NCI-H526 (cell line): Measurements from ENCODE around the gene COL6A3.
"Not testable (repeated sequence)": the region's sequence is repeated elsewhere in the genome, so short reads cannot be mapped to it uniquely, and the experiment has no call there.

Source experiments
- DNase-seq, 2 experiments: peaks; one replicate each; lab custom pipeline; 2025; lab: John Stamatoyannopoulos, UW

Gene COL6A3

GRCh38 chr2:237418300-237418699 lies 4.3 kb upstream of the COL6A3 start:
- no peak for DNase-seq

- DNase-seq: no peak
Observed at GRCh38 chr2:237412988-237413776, 782 bp downstream of the COL6A3 start.

- no peak for DNase-seq
Observed at GRCh38 chr2:237412646-237412987, 1.3 kb downstream of the COL6A3 start.

GRCh38 chr2:237411683-237412423 lies 2.1 kb downstream of the COL6A3 start:
- DNase-seq: no peak

- DNase-seq: no peak
Observed at GRCh38 chr2:237411092-237411601, 2.8 kb downstream of the COL6A3 start.

GRCh38 chr2:237409263-237409662 lies 4.7 kb downstream of the COL6A3 start:
- not testable (repeated sequence) for DNase-seq

GRCh38 chr2:237408335-237409000 lies 5.5 kb downstream of the COL6A3 start:
- no peak for DNase-seq

- no peak for DNase-seq
Observed at GRCh38 chr2:237407700-237408099, 6.3 kb downstream of the COL6A3 start.

GRCh38 chr2:237406371-237406895 lies 7.5 kb downstream of the COL6A3 start:
- no peak for DNase-seq

- DNase-seq: no peak
Observed at GRCh38 chr2:237405605-237406004, 8.4 kb downstream of the COL6A3 start.

GRCh38 chr2:237405006-237405559 lies 8.9 kb downstream of the COL6A3 start:
- no peak for DNase-seq

GRCh38 chr2:237404413-237404812 lies 9.6 kb downstream of the COL6A3 start:
- no peak for DNase-seq

GRCh38 chr2:237403024-237403882 lies 10.7 kb downstream of the COL6A3 start:
- DNase-seq: no peak

- DNase-seq: no peak
Observed at GRCh38 chr2:237400199-237400598, 13.8 kb downstream of the COL6A3 start.

GRCh38 chr2:237397072-237397471 lies 16.9 kb downstream of the COL6A3 start:
- no peak for DNase-seq

GRCh38 chr2:237393523-237393922 lies 20.4 kb downstream of the COL6A3 start:
- DNase-seq: no peak

- DNase-seq: no peak
Observed at GRCh38 chr2:237392186-237392585, 21.8 kb downstream of the COL6A3 start.

- DNase-seq: no peak
Observed at GRCh38 chr2:237391140-237391539, 22.8 kb downstream of the COL6A3 start.

- no peak for DNase-seq
Observed at GRCh38 chr2:237390235-237390634, 23.7 kb downstream of the COL6A3 start.

GRCh38 chr2:237389831-237390230 lies 24.1 kb downstream of the COL6A3 start:
- no peak for DNase-seq

- DNase-seq: no peak
Observed at GRCh38 chr2:237388036-237388435, 25.9 kb downstream of the COL6A3 start.
